Fibroblast of the aortic adventitia (primary cell): ENCODE measurements around the gene DAND5. TPM values are rescaled to one million over a fixed set of nuclear protein-coding genes. Genes with fewer than 3 reads are reported as not detected.
"Not testable (repeated sequence)": the region's sequence is repeated elsewhere in the genome, so short reads cannot be mapped to it uniquely, and the experiment has no call there.

Experiments
- DNase-seq: peaks from one replicate; pipeline ENCODE4 v3.0.0-alpha.2; 2010; ENCODE audit warnings: low read depth
- H3K4me3 ChIP-seq: 2 replicates; pipeline ENCODE4 v1.5.1; 2011; ENCODE audit warnings: low read depth, mild to moderate bottlenecking, control low read depth, low read length, moderate library complexity
- total RNA-seq: library from RNA; depleted of rRNA; stranded (reverse); fragments of >200 nt; gene quantifications from 2 replicates; pipeline ENCODE4 v1.2.3, GENCODE V29; 2012; ENCODE audit warnings: low replicate concordance
- TF ChIP-seq, protein P1 (sequence below): IDR thresholded peaks from 2 replicates; pipeline ENCODE4 v1.5.1; 2011; ENCODE audit warnings: mild to moderate bottlenecking, low read length, control low read depth, inconsistent platforms; ENCODE audit not compliant: insufficient read depth

The DAND5 gene
- total RNA-seq, 1 donor, result 0.18 TPM

GRCh38 chr19:12956446-12957388 lies 12.7 kb upstream of the DAND5 start, which contains the start of gene GADD45GIP1:
Gene GADD45GIP1 (minus strand): TSS chr19:12957223. CDS start chr19:12957212, 11 bp downstream.
- H3K4me3 ChIP-seq, result peak within 1 kb of the TSS; percentile 99
- TF ChIP-seq, protein P1, sequence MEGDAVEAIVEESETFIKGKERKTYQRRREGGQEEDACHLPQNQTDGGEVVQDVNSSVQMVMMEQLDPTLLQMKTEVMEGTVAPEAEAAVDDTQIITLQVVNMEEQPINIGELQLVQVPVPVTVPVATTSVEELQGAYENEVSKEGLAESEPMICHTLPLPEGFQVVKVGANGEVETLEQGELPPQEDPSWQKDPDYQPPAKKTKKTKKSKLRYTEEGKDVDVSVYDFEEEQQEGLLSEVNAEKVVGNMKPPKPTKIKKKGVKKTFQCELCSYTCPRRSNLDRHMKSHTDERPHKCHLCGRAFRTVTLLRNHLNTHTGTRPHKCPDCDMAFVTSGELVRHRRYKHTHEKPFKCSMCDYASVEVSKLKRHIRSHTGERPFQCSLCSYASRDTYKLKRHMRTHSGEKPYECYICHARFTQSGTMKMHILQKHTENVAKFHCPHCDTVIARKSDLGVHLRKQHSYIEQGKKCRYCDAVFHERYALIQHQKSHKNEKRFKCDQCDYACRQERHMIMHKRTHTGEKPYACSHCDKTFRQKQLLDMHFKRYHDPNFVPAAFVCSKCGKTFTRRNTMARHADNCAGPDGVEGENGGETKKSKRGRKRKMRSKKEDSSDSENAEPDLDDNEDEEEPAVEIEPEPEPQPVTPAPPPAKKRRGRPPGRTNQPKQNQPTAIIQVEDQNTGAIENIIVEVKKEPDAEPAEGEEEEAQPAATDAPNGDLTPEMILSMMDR, result no peak
- DNase-seq, result peak; percentile 73

DNA sequence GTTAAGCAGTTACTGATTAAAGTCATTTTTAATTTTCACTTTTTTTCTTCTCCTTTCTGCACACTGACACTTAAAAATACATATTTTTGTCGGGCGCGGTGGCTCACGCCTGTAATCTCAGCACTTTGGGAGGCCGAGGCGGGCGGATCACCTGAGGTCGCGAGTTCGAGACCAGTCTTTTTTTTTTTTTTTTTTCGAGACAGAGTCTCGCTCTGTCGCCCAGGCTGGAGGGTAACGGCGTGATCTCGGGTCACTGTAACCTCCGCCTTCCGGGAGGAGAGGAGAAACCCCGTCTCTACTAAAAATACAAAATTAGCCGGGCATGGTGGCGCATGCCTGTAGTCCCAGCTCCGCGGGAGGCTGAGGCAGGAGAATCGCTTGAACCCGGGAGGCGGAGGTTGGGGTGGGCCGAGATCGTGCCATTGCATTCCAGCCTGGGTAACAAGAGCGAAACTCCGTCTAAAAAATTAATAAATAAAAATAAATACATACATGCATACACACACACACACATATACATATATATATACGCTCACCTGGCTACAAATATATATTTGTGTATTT lies 11.9 kb upstream of the DAND5 start:
- DNase-seq, result not testable (repeated sequence)
- peak overlapping the region; percentile 99 for H3K4me3 ChIP-seq

DNA sequence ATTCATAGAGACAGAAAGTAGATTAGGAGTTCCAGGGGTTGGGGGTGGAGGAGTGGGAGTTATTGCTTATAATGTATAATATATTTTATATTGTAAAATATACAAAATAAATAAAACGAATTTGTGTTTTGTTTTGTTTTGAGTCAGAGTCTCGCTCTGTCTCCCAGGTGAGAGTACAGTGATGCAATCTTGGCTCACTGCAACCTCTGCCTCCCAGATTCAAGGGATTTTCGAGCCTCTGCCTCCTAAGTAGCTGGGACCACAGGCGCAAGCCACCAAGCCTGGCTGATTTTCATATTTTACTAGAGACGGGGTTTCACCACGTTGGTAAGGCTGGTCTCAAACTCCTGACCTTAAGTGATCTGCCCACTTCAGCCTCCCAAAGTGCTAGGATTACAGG lies 9.9 kb upstream of the DAND5 start:
- no peak overlapping the region for H3K4me3 ChIP-seq
- no peak for DNase-seq
- TF ChIP-seq, protein P1, result no peak

DNA sequence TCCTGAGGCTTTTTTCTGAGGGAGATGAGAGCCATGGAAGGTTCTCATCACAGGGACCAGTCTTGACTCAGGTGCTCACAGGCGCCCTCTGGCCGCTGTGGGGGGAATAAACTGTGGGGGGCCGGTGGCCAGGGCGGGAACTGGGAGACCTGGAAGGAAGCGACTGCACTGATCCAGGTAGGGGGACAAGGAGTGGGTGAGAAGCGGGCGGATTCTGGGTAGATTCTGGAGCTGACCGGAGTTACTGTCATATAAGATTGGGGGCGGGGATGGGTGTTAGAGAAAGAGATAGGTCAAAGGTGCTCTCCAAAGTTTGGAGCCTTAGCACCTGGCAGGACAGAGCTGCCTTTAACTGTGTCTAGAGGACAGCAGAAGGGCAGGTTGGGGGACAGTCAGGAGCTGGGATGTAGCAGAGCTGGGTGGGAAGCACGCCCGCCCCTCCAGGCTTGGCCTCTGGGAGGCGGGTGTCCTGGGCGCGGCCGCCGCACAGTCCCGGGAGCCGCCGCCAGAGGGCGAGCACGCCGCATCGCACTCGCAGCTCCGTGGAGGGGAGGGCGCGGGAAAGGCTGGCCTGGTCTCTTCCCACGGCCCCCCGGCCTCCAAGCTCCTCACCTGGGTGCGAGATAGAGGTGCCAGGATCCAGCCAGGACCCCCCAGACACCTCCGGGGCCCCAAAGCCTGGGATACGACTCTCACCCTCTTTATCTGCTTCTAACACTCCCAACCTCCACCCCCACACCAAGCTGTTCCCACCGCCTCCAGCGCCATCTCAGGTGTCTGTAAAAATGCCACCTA lies 4.2 kb upstream of the DAND5 start:
- TF ChIP-seq, protein P1, result peak; percentile 87
- DNase-seq, result peak; percentile 65
- H3K4me3 ChIP-seq, result peak overlapping the region; percentile 67

DNA sequence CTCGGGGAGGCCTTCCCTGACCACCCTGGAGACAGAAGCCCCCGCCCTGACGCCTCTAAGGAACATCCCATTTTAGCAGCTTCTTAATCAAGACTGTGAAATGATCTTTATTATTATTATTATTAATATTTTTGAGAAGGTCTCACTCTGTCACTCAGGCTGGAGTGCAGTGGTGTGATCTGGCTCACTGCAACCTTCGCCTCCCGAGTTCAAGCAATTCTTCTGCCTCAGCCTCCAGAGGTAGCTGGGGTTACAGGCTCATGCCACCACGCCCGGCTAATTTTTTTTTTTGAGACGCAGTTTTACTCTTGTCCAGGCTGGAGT lies 3.6 kb upstream of the DAND5 start:
- no peak for DNase-seq
- H3K4me3 ChIP-seq, result no peak overlapping the region
- TF ChIP-seq, protein P1, result no peak

DNA sequence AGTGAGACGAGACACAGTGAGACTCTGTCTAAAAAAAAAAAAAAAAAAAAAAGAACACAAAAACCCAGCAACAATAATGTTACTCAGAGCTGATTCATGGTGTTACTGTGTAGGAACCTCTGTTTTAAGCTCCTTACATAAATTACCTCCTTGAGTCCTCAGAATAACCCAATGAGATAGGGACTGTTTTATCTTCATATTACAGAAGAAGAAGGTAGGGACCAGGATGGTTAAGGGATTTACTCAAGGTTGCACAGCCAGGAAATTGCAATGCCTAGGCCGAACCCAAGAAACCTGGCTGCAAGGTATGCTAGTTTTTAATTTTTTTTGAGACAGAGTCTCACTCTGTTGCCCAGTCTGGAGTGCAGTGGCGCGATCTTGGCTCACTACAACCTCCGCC lies 1.5 kb upstream of the DAND5 start:
- TF ChIP-seq, protein P1, result no peak
- DNase-seq, result no peak
- H3K4me3 ChIP-seq, result no peak overlapping the region
